ENCODE results near the gene TCN1. TPM values are rescaled to one million over a fixed set of nuclear protein-coding genes. Genes with fewer than 3 reads are reported as not detected.

TCN1 gene
- total RNA-seq, 2 experiments from 2014 or later = not detected

DNA sequence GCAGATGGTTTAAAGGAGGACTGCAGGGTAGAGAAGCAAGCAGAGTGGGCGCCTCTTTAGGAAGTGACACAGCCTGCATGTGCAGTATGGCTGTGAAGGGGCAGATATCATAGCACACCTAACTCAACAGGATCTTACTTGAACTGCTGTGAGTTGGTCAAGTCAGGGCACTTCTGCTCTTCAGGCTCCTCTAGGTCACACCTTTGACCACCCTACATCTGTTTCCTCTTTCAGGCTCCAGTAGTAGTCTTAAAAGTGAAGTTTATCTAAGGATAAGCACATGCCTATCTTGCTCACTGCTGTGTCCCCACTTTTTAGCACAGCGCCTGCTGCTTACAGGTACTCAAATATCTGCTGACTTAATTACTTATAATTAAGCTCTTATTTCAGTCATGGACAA is 62.2 kb downstream of the TCN1 start:
- DNase-seq = no peak
- intact Hi-C loops (cut with DNase I, micrococcal nuclease) = no loop called here
- CTCF ChIA-PET = interaction anchor here (1.0 to 3.2 kb wide), 3 partner anchors 10 to 124 kb away, joined by 3 to 16 read pairs (median 5); partner anchors contain the start of gene STX3

More for the DNA sequence above, 62.2 kb downstream of the TCN1 start:
- Mint-ChIP-seq H3K9me3 (ENCODE audit: low read depth) (no peaks in the 10 kb centered on the region), H3K4me3 (no peak overlapping the region), H3K4me1 (peaks cover 4% of the 10 kb centered on the region), H3K27me3 (no peaks in the 10 kb centered on the region), H3K27ac (no peak overlapping the region), H3K36me3 (ENCODE audit: low read depth) (peaks cover 13% of the 10 kb centered on the region)
- ATAC-seq = no peak
- POLR2A ChIA-PET = interaction anchor here (0.6 kb wide), 1 partner anchor 134 kb away, joined by 3 read pairs; no protein-coding TSS in a partner anchor

Other genes with a start within 250 kb of the TCN1 start
- 10 to 100 TPM; 59.8 to 88.7 TPM for gene PATL1, start 197.4 kb downstream of the TCN1 start, total RNA-seq
- not detected for gene OR10V1, start 152.6 kb downstream of the TCN1 start, total RNA-seq
- 1 to 10 TPM; 5.1 to 5.4 TPM for gene STX3, start 111.1 kb downstream of the TCN1 start, total RNA-seq
- gene MRPL16, start 55.7 kb downstream of the TCN1 start, total RNA-seq = 10 to 100 TPM; 77.9 to 82.6 TPM
- gene CBLIF, start 21.0 kb downstream of the TCN1 start, total RNA-seq = not detected
- gene OOSP3, start 12.3 kb upstream of the TCN1 start, total RNA-seq = not detected
- not detected for gene OOSP1, start 71.9 kb upstream of the TCN1 start, total RNA-seq
- not detected for gene OOSP4A, start 97.5 kb upstream of the TCN1 start, total RNA-seq
- not detected for gene OOSP4B, start 150.7 kb upstream of the TCN1 start, total RNA-seq
- not detected for gene OOSP2, start 173.9 kb upstream of the TCN1 start, total RNA-seq
- gene MS4A3, start 190.2 kb upstream of the TCN1 start, total RNA-seq = not detected
- gene MS4A2, start 222.2 kb upstream of the TCN1 start, total RNA-seq = not detected